ENCODE results near the gene FARP2.
"Not testable (repeated sequence)": the region's sequence is repeated elsewhere in the genome, so short reads cannot be mapped to it uniquely, and the experiment has no call there.

Gene FARP2

DNA sequence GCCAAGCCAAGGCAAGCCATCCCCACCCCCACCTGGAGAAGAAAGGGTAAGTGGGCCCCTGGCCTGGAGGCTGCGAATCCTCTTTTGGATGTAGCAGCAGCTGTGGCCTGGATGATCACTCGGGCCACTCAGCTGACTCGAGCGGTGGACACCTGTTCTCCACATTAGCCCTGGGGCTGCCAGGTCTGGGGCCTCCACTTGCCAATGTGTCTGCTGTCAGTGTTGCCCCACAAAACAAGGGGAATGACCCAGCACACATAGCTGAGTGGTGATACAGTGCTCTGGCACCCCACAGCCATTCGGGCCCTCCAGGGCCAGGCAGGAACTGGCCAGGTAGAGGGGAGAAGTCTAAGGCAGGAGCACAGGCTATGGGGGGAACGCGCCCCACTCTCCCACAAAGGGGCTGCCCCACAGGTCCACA lies 149.7 kb downstream of the FARP2 start:
- H4K20me1 ChIP-seq (ENCODE audit: insufficient read depth, low read length) = no peaks in the 10 kb centered on the region
- H3K9me3 ChIP-seq (ENCODE audit: low read length) = no peaks in the 10 kb centered on the region
- H3K27ac ChIP-seq (ENCODE audit: low read depth, low read length, poor library complexity, severe bottlenecking) = no peak overlapping the region
- H3K4me3 ChIP-seq (ENCODE audit: low read depth, low read length, poor library complexity, severe bottlenecking) = no peak overlapping the region
- H3K4me2 ChIP-seq (ENCODE audit: low read length) = no peak overlapping the region
- no peaks in the 10 kb centered on the region for H3K79me2 ChIP-seq (ENCODE audit: insufficient read depth, low read length)
- H3K9me2 ChIP-seq (ENCODE audit: low read depth, low read length) = no peaks in the 10 kb centered on the region
- H3K36me3 ChIP-seq (ENCODE audit: insufficient read depth, low read length) = peaks cover 5% of the 10 kb centered on the region; the same call in 1 of the 2 replicates
- H3K4me1 ChIP-seq (ENCODE audit: insufficient read depth, low read length, severe bottlenecking) = peaks cover 16% of the 10 kb centered on the region
- H3K27me3 ChIP-seq (ENCODE audit: insufficient read depth, low read length) = no peaks in the 10 kb centered on the region
- no peak overlapping the region for H3K9ac ChIP-seq (ENCODE audit: low read length)
- TF ChIP-seq, protein P1, sequence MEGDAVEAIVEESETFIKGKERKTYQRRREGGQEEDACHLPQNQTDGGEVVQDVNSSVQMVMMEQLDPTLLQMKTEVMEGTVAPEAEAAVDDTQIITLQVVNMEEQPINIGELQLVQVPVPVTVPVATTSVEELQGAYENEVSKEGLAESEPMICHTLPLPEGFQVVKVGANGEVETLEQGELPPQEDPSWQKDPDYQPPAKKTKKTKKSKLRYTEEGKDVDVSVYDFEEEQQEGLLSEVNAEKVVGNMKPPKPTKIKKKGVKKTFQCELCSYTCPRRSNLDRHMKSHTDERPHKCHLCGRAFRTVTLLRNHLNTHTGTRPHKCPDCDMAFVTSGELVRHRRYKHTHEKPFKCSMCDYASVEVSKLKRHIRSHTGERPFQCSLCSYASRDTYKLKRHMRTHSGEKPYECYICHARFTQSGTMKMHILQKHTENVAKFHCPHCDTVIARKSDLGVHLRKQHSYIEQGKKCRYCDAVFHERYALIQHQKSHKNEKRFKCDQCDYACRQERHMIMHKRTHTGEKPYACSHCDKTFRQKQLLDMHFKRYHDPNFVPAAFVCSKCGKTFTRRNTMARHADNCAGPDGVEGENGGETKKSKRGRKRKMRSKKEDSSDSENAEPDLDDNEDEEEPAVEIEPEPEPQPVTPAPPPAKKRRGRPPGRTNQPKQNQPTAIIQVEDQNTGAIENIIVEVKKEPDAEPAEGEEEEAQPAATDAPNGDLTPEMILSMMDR (IDR thresholded peaks at IDR 0.05; ENCODE audit: low read length) = no peak
- no peak for TF ChIP-seq EZH2 (IDR thresholded peaks at IDR 0.05; ENCODE audit: borderline replicate concordance, low read length)
- H2AFZ ChIP-seq (ENCODE audit: low read length) = no peak overlapping the region
- H3F3A ChIP-seq (ENCODE audit: insufficient read depth, low read length) = no peaks in the 10 kb centered on the region

DNA sequence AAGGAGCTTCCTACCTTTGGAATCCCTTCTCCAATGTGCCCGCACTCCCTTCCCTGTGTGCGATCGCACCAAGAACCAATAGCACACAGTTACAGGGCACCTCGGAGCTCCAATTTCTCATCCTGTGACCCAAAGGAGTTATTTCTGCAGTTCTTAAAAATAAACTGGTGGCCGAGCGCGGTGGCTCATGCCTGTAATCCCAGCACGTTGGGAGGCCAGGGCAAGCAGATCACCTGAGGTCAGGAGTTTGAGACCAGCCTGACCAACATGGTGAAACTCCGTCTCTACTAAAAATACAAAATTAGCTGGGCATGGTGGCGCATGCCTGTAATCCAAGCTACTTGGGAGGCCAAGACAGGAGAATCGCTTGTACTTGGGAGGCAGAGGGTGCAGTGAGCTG lies 150.2 kb downstream of the FARP2 start:
- not testable (repeated sequence) for H3K27me3 ChIP-seq (ENCODE audit: insufficient read depth, low read length); H3K4me2 ChIP-seq (ENCODE audit: low read length); H4K20me1 ChIP-seq (ENCODE audit: insufficient read depth, low read length); H2AFZ ChIP-seq (ENCODE audit: low read length); H3F3A ChIP-seq (ENCODE audit: insufficient read depth, low read length); H3K9ac ChIP-seq (ENCODE audit: low read length); H3K4me3 ChIP-seq (ENCODE audit: low read depth, low read length, poor library complexity, severe bottlenecking); H3K79me2 ChIP-seq (ENCODE audit: insufficient read depth, low read length); H3K9me3 ChIP-seq (ENCODE audit: low read length); H3K27ac ChIP-seq (ENCODE audit: low read depth, low read length, poor library complexity, severe bottlenecking); H3K36me3 ChIP-seq (ENCODE audit: insufficient read depth, low read length); H3K9me2 ChIP-seq (ENCODE audit: low read depth, low read length)
- peaks cover 16% of the 10 kb centered on the region for H3K4me1 ChIP-seq (ENCODE audit: insufficient read depth, low read length, severe bottlenecking)

DNA sequence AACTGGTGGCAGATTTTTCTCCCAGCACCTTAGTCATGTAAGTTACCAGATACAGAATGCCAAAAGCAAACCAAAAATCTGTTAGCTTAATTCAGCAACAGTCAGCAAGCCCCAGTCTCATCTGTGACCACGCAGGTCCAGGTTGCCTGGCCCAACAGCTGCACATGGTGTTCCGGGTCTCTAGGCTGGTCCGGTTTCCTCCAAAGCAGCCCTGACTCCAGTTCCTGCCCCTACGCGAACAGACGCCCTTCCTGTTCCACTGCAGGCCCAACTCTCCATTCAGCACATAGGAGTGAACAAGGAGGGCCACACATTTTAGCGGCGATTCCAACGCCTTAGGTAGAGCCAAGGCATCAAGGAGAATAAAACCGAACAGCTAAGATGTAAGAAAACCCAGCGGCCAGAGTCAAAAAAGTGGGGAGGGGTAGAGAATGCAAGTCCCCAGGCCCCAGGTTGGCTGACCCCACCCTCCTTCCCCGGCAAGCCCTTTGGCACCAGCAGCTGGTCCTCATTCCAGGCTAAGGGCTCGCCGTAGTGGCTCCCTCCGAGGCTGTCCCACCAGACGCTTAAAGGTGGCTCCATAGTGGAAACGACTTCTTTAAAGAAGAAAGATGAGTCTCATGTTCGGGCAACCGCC lies 150.8 kb downstream of the FARP2 start:
- H3K79me2 ChIP-seq (ENCODE audit: insufficient read depth, low read length) = no peaks in the 10 kb centered on the region
- peak overlapping the region; percentile 93 for H3K4me2 ChIP-seq (ENCODE audit: low read length)
- no peak overlapping the region for H3K27ac ChIP-seq (ENCODE audit: low read depth, low read length, poor library complexity, severe bottlenecking)

More for the DNA sequence above, 150.8 kb downstream of the FARP2 start:
- Histone ChIP-seq H3K9me3 (ENCODE audit: low read length) (no peaks in the 10 kb centered on the region), H3K36me3 (ENCODE audit: insufficient read depth, low read length) (no peaks in the 10 kb centered on the region), H3F3A (ENCODE audit: insufficient read depth, low read length) (no peaks in the 10 kb centered on the region), H3K4me3 (ENCODE audit: low read depth, low read length, poor library complexity, severe bottlenecking) (peak overlapping the region; percentile 92), H3K4me1 (ENCODE audit: insufficient read depth, low read length, severe bottlenecking) (peaks cover 16% of the 10 kb centered on the region), H3K9ac (ENCODE audit: low read length) (peak overlapping the region; percentile 83; the same call in 1 of the 2 replicates), H2AFZ (ENCODE audit: low read length) (no peak overlapping the region), H4K20me1 (ENCODE audit: insufficient read depth, low read length) (no peaks in the 10 kb centered on the region), H3K27me3 (ENCODE audit: insufficient read depth, low read length) (no peaks in the 10 kb centered on the region; the same call in 1 of the 2 replicates), H3K9me2 (ENCODE audit: low read depth, low read length) (no peaks in the 10 kb centered on the region)
- TF ChIP-seq EZH2 (IDR thresholded peaks at IDR 0.05; ENCODE audit: borderline replicate concordance, low read length) = no peak
- TF ChIP-seq, protein P1 (IDR thresholded peaks at IDR 0.05; ENCODE audit: low read length) = no peak
